PFSK-1 (cell line): ENCODE measurements around the gene PMCH.

Source experiments
- FOXP2 ChIP-seq: optimal IDR thresholded peaks from 2 replicates; pipeline ENCODE3; 2011; ENCODE audit warnings: borderline replicate concordance, control low read depth, inconsistent platforms; ENCODE audit not compliant: insufficient read depth; ENCODE audit errors: extremely low read length, extremely low read depth
- POLR2AphosphoS5 ChIP-seq: IDR thresholded peaks from 2 replicates; pipeline ENCODE4 v1.6.1; 2012; ENCODE audit warnings: low read depth, mild to moderate bottlenecking, control low read depth, low read length, moderate library complexity
- REST ChIP-seq, 2 experiments: IDR thresholded peaks; 2 replicates each; pipeline versions ENCODE4 v1.6.1 to v1.8.0; 2011 to 2012; ENCODE audit warnings: low read depth in 2 of 2, low read length in 2 of 2, control low read depth in 1 of 2, inconsistent platforms in 1 of 2, mild to moderate bottlenecking in 1 of 2, moderate library complexity in 1 of 2; ENCODE audit not compliant: insufficient read depth in 1 of 2
- SIN3A ChIP-seq: IDR thresholded peaks from 2 replicates; pipeline ENCODE4 v1.6.1; 2012; ENCODE audit warnings: mild to moderate bottlenecking, low read length, moderate library complexity, borderline replicate concordance; ENCODE audit not compliant: insufficient read depth
- TAF1 ChIP-seq: IDR thresholded peaks from 2 replicates; pipeline ENCODE4 v1.6.1; 2012; ENCODE audit warnings: low read length, control low read depth, borderline replicate concordance; ENCODE audit not compliant: insufficient read depth

GRCh38 chr12:102182635-102183034 is 15.0 kb downstream of the PMCH start:
- TF ChIP-seq SIN3A (no peak), REST (IDR thresholded peaks at IDR 0.05; ENCODE audit: insufficient read depth in 1 of 2, low read depth in 2 of 2, low read length in 2 of 2) (no peak), POLR2AphosphoS5 (no peak), TAF1 (no peak), FOXP2 (no peak)
